Uterine smooth muscle cell (primary cell): ENCODE data around the gene ABI1. TPM values are rescaled to one million over a fixed set of nuclear protein-coding genes. Genes with fewer than 3 reads are reported as not detected.

Experiments
- total RNA-seq: library from RNA; depleted of rRNA; stranded (reverse); fragments of >200 nt; gene quantifications from 2 replicates; pipeline ENCODE4 v1.2.3, GENCODE V29; 2014

Gene ABI1
- total RNA-seq, result 29.1 and 32.8 TPM in 2 replicates

GRCh38 chr10:26860443-26861204 is at the start of gene ABI1:
ABI1 (minus strand) TSS chr10:26860958; CDS start chr10:26860863, 95 bp downstream.

GRCh38 chr10:26697163-26697921 is 163.4 kb downstream of the ABI1 start, which contains the start of gene PDSS1:
PDSS1 (plus strand) TSS chr10:26697701; CDS start chr10:26697712, 11 bp downstream.

Other genes starting within 250 kb of the ABI1 start
- gene PDSS1, start 163.3 kb downstream of the ABI1 start, total RNA-seq, result 3.9 and 10.5 TPM in 2 replicates
- 13.4 and 14.6 TPM in 2 replicates for gene ANKRD26, start 239.5 kb upstream of the ABI1 start, total RNA-seq